K562 (cell line): ENCODE data around the gene NMB. TPM values are rescaled to one million over a fixed set of nuclear protein-coding genes. Genes with fewer than 3 reads are reported as not detected.

Experiments
- ATAC-seq: fragments of 200-7000 bp; cut with Tn5 transposase; 3 replicates; pipeline ENCODE4 v1.9.1; 2020; ENCODE audit warnings: moderate library complexity
- BruUV-seq: library from RNA; stranded (reverse); fragments of 400-500 nt; replicated peaks from 2 replicates; lab custom pipeline; 2021; lab: Mats Ljungman, UMichigan
- CTCF ChIA-PET: fragments of 300-600 bp; formaldehyde crosslinking; extraction: SDS; loops from one replicate; lab custom pipeline; 2021; ENCODE audit warnings: low intra/inter-chr PET ratio; lab: Yijun Ruan, JAX
- POLR2A ChIA-PET: fragments of 300-600, 350-650 bp; sonication (Branson Sonifier 250); formaldehyde crosslinking; extraction: SDS; loops from one replicate; lab custom pipeline; 2021; ENCODE audit warnings: antibody characterized with exemption, inconsistent platforms; lab: Yijun Ruan, JAX
- DNase-seq, 4 experiments: peaks; one replicate each; pipeline versions ENCODE4 v3.0.0 to v3.0.0-alpha.2; 2011 to 2018; ENCODE audit warnings: low spot score in 3 of 4, mixed read lengths in 3 of 4; ENCODE audit errors: extremely low read depth in 1 of 4
- FAIRE-seq: peaks from 2 replicates; lab custom pipeline; 2011; peaks lifted over from hg19 to GRCh38; lab: Jason Lieb, UNC
- H2AFZ ChIP-seq: 2 replicates; pipeline ENCODE4 v1.6.0; 2011; ENCODE audit warnings: low read depth, low read length, control low read depth, inconsistent platforms
- H3K27ac ChIP-seq: fragments of 200-600 bp; 3 replicates; pipeline ENCODE4 v1.8.0; 2011; ENCODE audit warnings: low read depth, mild to moderate bottlenecking, control low read depth, inconsistent platforms, low read length, moderate library complexity, mixed read lengths; ENCODE audit errors: extremely low read depth
- H3K27me3 ChIP-seq, 2 experiments: fragments of 300-600 bp in 1 of 2; 2 replicates in 1 of 2; 3 replicates in 1 of 2; pipeline versions ENCODE4 v1.6.0 to v1.8.0; 2011; ENCODE audit warnings: inconsistent platforms in 2 of 2, low read length in 2 of 2, mild to moderate bottlenecking in 1 of 2, mixed read lengths in 1 of 2, moderate library complexity in 1 of 2; ENCODE audit not compliant: control insufficient read depth in 2 of 2, insufficient read depth in 2 of 2
- H3K36me3 ChIP-seq: fragments of 300-600 bp; 3 replicates; pipeline ENCODE4 v1.8.0; 2011; ENCODE audit warnings: mild to moderate bottlenecking, low read length, inconsistent platforms; ENCODE audit not compliant: control insufficient read depth, insufficient read depth
- H3K4me1 ChIP-seq, 2 experiments: fragments of 200-600 bp in 1 of 2; replicated peaks in 1 of 2; 2 replicates in 1 of 2; 3 replicates in 1 of 2; pipeline versions ENCODE4 v1.5.1 to v1.8.0; 2011; ENCODE audit warnings: inconsistent platforms in 2 of 2, low read length in 2 of 2, mild to moderate bottlenecking in 1 of 2, mixed read lengths in 1 of 2, moderate library complexity in 1 of 2; ENCODE audit not compliant: control insufficient read depth in 2 of 2, insufficient read depth in 2 of 2
- H3K4me2 ChIP-seq: 2 replicates; pipeline ENCODE4 v1.6.1; 2011; ENCODE audit warnings: low read length, control low read depth, inconsistent platforms, mixed read lengths; ENCODE audit not compliant: insufficient read depth
- H3K4me3 ChIP-seq: fragments of 200-600 bp; sonication (generic), shearing (Covaris generic); 2 replicates; pipeline ENCODE4 v1.5.1; 2016; ENCODE audit warnings: control low read depth, inconsistent platforms
- H3K79me2 ChIP-seq: fragments of 200-600 bp; 3 replicates; pipeline ENCODE4 v1.8.0; 2011; ENCODE audit warnings: low read length, inconsistent platforms; ENCODE audit not compliant: control insufficient read depth, insufficient read depth
- H3K9ac ChIP-seq, 2 experiments: 2 replicates each; pipeline versions ENCODE4 v1.6.0 to v1.6.1; 2011; ENCODE audit warnings: low read depth in 2 of 2, low read length in 2 of 2, control low read depth in 1 of 2, inconsistent platforms in 1 of 2, mild to moderate bottlenecking in 1 of 2, mixed read lengths in 1 of 2; ENCODE audit not compliant: insufficient read depth in 1 of 2
- H3K9me1 ChIP-seq: one replicate; pipeline ENCODE4 v1.6.0; 2011; ENCODE audit warnings: inconsistent platforms, mild to moderate bottlenecking, low read length, moderate library complexity; ENCODE audit not compliant: control insufficient read depth, insufficient read depth
- H3K9me3 ChIP-seq: replicated peaks from 2 replicates; pipeline ENCODE4 v1.5.1; 2011; ENCODE audit warnings: low read depth, low read length, inconsistent platforms; ENCODE audit not compliant: control insufficient read depth, insufficient read depth
- H4K20me1 ChIP-seq: replicated peaks from 2 replicates; pipeline ENCODE4 v1.6.1; 2011; ENCODE audit warnings: low read length, inconsistent platforms, mixed read lengths; ENCODE audit not compliant: control insufficient read depth, insufficient read depth
- C11orf30 ChIP-seq: fragments of 450-650 bp; IDR thresholded peaks from 2 replicates; pipeline ENCODE4 v1.6.1; 2016; ENCODE audit warnings: low read depth, mild to moderate bottlenecking
- CBFA2T2 ChIP-seq: fragments of 450-650 bp; conservative IDR thresholded peaks from 2 replicates; pipeline ENCODE4 v1.6.1; 2017; ENCODE audit warnings: mild to moderate bottlenecking
- KLF6 ChIP-seq: fragments of 250-450 bp; sonication (Bioruptor Pico); IDR thresholded peaks from 2 replicates; pipeline ENCODE4 v1.4.0; 2020; ENCODE audit warnings: mild to moderate bottlenecking, moderate library complexity, borderline replicate concordance
- MXI1 ChIP-seq: IDR thresholded peaks from 2 replicates; pipeline ENCODE4 v1.6.1; 2011; ENCODE audit warnings: low read depth, mild to moderate bottlenecking, improper control_type of control experiment, low read length
- PCBP1 ChIP-seq: fragments of 200-400 bp; formaldehyde crosslinking; IDR thresholded peaks from 2 replicates; pipeline ENCODE4 v1.6.1; 2018; ENCODE audit warnings: mild to moderate bottlenecking, low read depth, low read length; ENCODE audit not compliant: poor library complexity, severe bottlenecking
- RFX7 ChIP-seq: fragments of 250-450 bp; sonication (Bioruptor Pico); IDR thresholded peaks from 2 replicates; pipeline ENCODE4 v1.5.1; 2021; ENCODE audit warnings: mild to moderate bottlenecking
- SIN3A ChIP-seq, 2 experiments: fragments of 150-350 bp in 1 of 2; IDR thresholded peaks; 2 replicates each; pipeline ENCODE4 v1.6.1; 2011 to 2016; ENCODE audit warnings: borderline replicate concordance in 2 of 2, low read depth in 2 of 2, low read length in 2 of 2, mild to moderate bottlenecking in 2 of 2, moderate library complexity in 2 of 2; ENCODE audit not compliant: control insufficient read depth in 1 of 2
- SMARCA5 ChIP-seq: fragments of 450-650 bp; IDR thresholded peaks from 2 replicates; pipeline ENCODE4 v1.6.1; 2016
- SMARCC2 ChIP-seq: fragments of 450-650 bp; IDR thresholded peaks from 2 replicates; pipeline ENCODE4 v1.6.1; 2017; ENCODE audit warnings: antibody characterized with exemption, moderate library complexity, mild to moderate bottlenecking, low read depth
- ZNF212 ChIP-seq: fragments of 450-650 bp; formaldehyde crosslinking; IDR thresholded peaks from 2 replicates; pipeline ENCODE4 v1.4.0; 2020; ENCODE audit warnings: mild to moderate bottlenecking
- ZNF76 ChIP-seq: fragments of 250-450 bp; sonication (Bioruptor Pico); IDR thresholded peaks from 2 replicates; pipeline ENCODE4 v1.4.0; 2020; ENCODE audit warnings: mild to moderate bottlenecking, moderate library complexity, borderline replicate concordance
- ZNF766 ChIP-seq: fragments of 200-800 bp; sonication (Bioruptor generic); conservative IDR thresholded peaks from 2 replicates; pipeline ENCODE4 v1.6.1; 2016; ENCODE audit warnings: missing genetic modification characterization, missing compliant biosample characterization
- WGBS: fragments of 100-300 bp; shearing (Covaris generic); methylation state at CpG from one replicate; pipeline ENCODE4 v1.1.6; 2016; ENCODE audit warnings: low coverage, mixed read lengths; ENCODE audit not compliant: insufficient coverage; ENCODE audit errors: missing lambda C conversion rate; 5-methylcytosine and 5-hydroxymethylcytosine counted together
- in situ Hi-C: fragments of 300-500 bp; cut with MboI; formaldehyde crosslinking; loops from 4 replicates; pipeline ENCODE4 v1.15.0; 2018; ENCODE audit warnings: inconsistent platforms, mixed read lengths
- intact Hi-C: fragments of 100-400 bp; cut with micrococcal nuclease; formaldehyde crosslinking; loops from 2 replicates; pipeline ENCODE4 v1.14.2; 2022
- polyA plus RNA-seq, 8 experiments: library from polyadenylated mRNA; depleted of rRNA in 4 of 8; stranded (reverse) in 5 of 8; unstranded in 3 of 8; fragments of >200 nt; fragmentation: Nextera tagmentation in 2 of 8; fragmentation: Illumina TruSeq in 1 of 8; extraction: Ambion mirVana in 2 of 8; extraction: Trizol in 1 of 8; gene quantifications; 2 replicates each; pipeline versions ENCODE4 v1.2.1 to v1.2.3, GENCODE V29; 2011 to 2014; ENCODE audit warnings: inconsistent platforms in 1 of 8, missing spikeins in 1 of 8
- total RNA-seq, 7 experiments: library from RNA; depleted of rRNA in 6 of 7; stranded (reverse); fragments of >200 nt in 6 of 7; fragmentation: Illumina TruSeq in 2 of 7; extraction: Trizol in 2 of 7; gene quantifications; 2 replicates each; pipeline versions ENCODE4 v1.2.1 to v1.2.3, GENCODE V29; 2011 to 2021; ENCODE audit warnings: low replicate concordance in 1 of 7
- TF ChIP-seq, protein P1 (sequence below): fragments of 450-650 bp; IDR thresholded peaks from 2 replicates; pipeline ENCODE4 v1.6.1; 2016; ENCODE audit warnings: low read depth, mild to moderate bottlenecking, moderate library complexity

NMB gene
- total and polyA plus RNA-seq, 9 of the 15 experiments (the other 6 are each of a cell fraction or from before 2014, with no cell fraction given) = 0.06 to 0.16 (median 0.09) TPM; not detected in 5

DNA sequence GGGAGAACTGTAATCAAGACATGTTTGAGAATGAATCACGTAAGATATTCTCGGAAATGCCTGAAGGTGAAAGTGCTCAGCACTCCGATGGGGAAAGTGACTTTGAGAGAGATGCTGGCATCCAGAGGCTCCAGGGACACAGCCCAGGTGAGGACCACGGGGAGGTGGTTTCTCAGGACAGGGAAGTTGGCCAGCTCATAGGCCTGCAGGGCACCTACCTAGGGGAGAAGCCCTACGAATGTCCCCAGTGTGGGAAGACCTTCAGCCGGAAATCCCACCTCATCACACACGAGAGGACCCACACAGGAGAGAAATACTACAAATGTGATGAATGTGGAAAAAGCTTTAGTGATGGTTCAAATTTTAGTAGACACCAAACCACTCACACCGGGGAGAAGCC is 37.4 kb downstream of the NMB start:
- DNase-seq (no peak), FAIRE-seq (no peak), ATAC-seq (no peak)
- WGBS = 67% methylated on average over 8 of the region's 8 CpGs
- peaks cover 21% of the 10 kb centered on the region; the same call in 2 of the 3 replicates for H3K36me3 ChIP-seq
- in situ Hi-C loops (no loop called here), intact Hi-C loops (no loop called here)
- no peak overlapping the region for H3K4me3 ChIP-seq
- CTCF ChIA-PET = interaction anchor here (0.7 kb wide), 1 partner anchor 454 kb away, joined by 3 read pairs; no protein-coding TSS in a partner anchor
- no peaks in the 10 kb centered on the region for H4K20me1 ChIP-seq
- peaks cover 14 to 20% of the 10 kb centered on the region in 2 experiments; a peak in 4 of 5 replicates for H3K4me1 ChIP-seq
- no TSS peak for BruUV-seq
- H3K27ac ChIP-seq = no peak overlapping the region
- no peaks in the 10 kb centered on the region for H3K27me3 ChIP-seq
- H3K9me1 ChIP-seq = no peaks in the 10 kb centered on the region
- H3K9ac ChIP-seq = no peak overlapping the region
- no peaks in the 10 kb centered on the region for H3K79me2 ChIP-seq
- peaks cover 28% of the 10 kb centered on the region for H3K9me3 ChIP-seq
- POLR2A ChIA-PET = interaction anchor here (0.9 to 1.9 kb wide), 4 partner anchors 10 to 63 kb away, joined by 3 to 6 read pairs (median 4); no protein-coding TSS in a partner anchor
- no peak overlapping the region for H3K4me2 ChIP-seq
- H2AFZ ChIP-seq = no peak overlapping the region
- no peak for TF ChIP-seq KLF6 (CRISPR knock-in tag)
- no peak for TF ChIP-seq SMARCA5
- no peak for TF ChIP-seq SIN3A (IDR thresholded peaks at IDR 0.05; ENCODE audit: borderline replicate concordance in 2 of 2, control insufficient read depth in 1 of 2, low read depth in 2 of 2, low read length in 2 of 2)
- TF ChIP-seq RFX7 (CRISPR knock-in tag) = no peak
- no peak for TF ChIP-seq C11orf30
- no peak for TF ChIP-seq ZNF212 (CRISPR knock-in tag)
- no peak for TF ChIP-seq CBFA2T2
- TF ChIP-seq MXI1 = no peak
- no peak for TF ChIP-seq PCBP1
- TF ChIP-seq, protein P1, sequence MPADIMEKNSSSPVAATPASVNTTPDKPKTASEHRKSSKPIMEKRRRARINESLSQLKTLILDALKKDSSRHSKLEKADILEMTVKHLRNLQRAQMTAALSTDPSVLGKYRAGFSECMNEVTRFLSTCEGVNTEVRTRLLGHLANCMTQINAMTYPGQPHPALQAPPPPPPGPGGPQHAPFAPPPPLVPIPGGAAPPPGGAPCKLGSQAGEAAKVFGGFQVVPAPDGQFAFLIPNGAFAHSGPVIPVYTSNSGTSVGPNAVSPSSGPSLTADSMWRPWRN = no peak
- no peak for TF ChIP-seq ZNF766 (CRISPR knock-in tag)
- TF ChIP-seq SMARCC2 = no peak
- TF ChIP-seq ZNF76 (CRISPR knock-in tag) = no peak
